IMR-90 (cell line): ENCODE results near the gene ARHGAP32. TPM values are rescaled to one million over a fixed set of nuclear protein-coding genes. Genes with fewer than 3 reads are reported as not detected.

ENCODE experiments used
- ATAC-seq: fragments of 200-7000 bp; cut with Tn5 transposase; 2 replicates; pipeline ENCODE4 v1.9.1; 2020; ENCODE audit warnings: low read depth, mild to moderate bottlenecking, moderate library complexity
- BruUV-seq: library from RNA; stranded (reverse); fragments of 400-500 nt; replicated peaks from 2 replicates; lab custom pipeline; 2021; lab: Mats Ljungman, UMichigan
- CTCF ChIA-PET: fragments of 300-600 bp; formaldehyde crosslinking; extraction: SDS; loops from one replicate; lab custom pipeline; 2021; ENCODE audit warnings: antibody characterized with exemption; lab: Yijun Ruan, JAX
- POLR2A ChIA-PET: fragments of 300-600 bp; sonication (Branson Sonifier 250); formaldehyde crosslinking; loops from one replicate; lab custom pipeline; 2022; ENCODE audit warnings: antibody characterized with exemption; ENCODE audit not compliant: unreplicated experiment; lab: Charles Lee
- DNase-seq: peaks from one replicate; pipeline ENCODE4 v3.0.0; 2013
- H2AFZ ChIP-seq: replicated peaks from 2 replicates; pipeline ENCODE3; 2013; ENCODE audit warnings: low read length, mild to moderate bottlenecking; ENCODE audit not compliant: poor library complexity
- H2AK5ac ChIP-seq: 2 replicates; pipeline ENCODE4 v1.6.1; 2013; ENCODE audit warnings: low read depth, low read length, inconsistent platforms
- H2AK9ac ChIP-seq: replicated peaks from 2 replicates; pipeline ENCODE3; 2013; ENCODE audit warnings: mild to moderate bottlenecking, low read depth, low read length, moderate library complexity; ENCODE audit not compliant: poor library complexity
- H2BK120ac ChIP-seq: 2 replicates; pipeline ENCODE4 v1.6.1; 2013; ENCODE audit warnings: low read depth, low read length, inconsistent platforms
- H2BK15ac ChIP-seq: 3 replicates; pipeline ENCODE4 v1.6.1; 2013; ENCODE audit warnings: low read depth, low read length, inconsistent platforms
- H2BK20ac ChIP-seq: 2 replicates; pipeline ENCODE4 v1.6.1; 2013; ENCODE audit warnings: low read depth, mild to moderate bottlenecking, inconsistent platforms, low read length, moderate library complexity
- H2BK5ac ChIP-seq: 2 replicates; pipeline ENCODE4 v1.6.1; 2013; ENCODE audit warnings: mild to moderate bottlenecking, low read depth, low read length, inconsistent platforms; ENCODE audit not compliant: poor library complexity, severe bottlenecking
- H3K14ac ChIP-seq: replicated peaks from 2 replicates; pipeline ENCODE4 v1.6.1; 2013; ENCODE audit warnings: low read depth, low read length, inconsistent platforms
- H3K18ac ChIP-seq: 2 replicates; pipeline ENCODE4 v1.6.1; 2013; ENCODE audit warnings: low read depth, low read length, control low read depth
- H3K23ac ChIP-seq: 2 replicates; pipeline ENCODE4 v1.6.1; 2013; ENCODE audit warnings: low read depth, low read length, inconsistent platforms
- H3K27ac ChIP-seq: 2 replicates; pipeline ENCODE4 v1.5.1; 2013; ENCODE audit warnings: mild to moderate bottlenecking, control low read depth, low read length; ENCODE audit not compliant: insufficient read depth
- H3K27me3 ChIP-seq: 2 replicates; pipeline ENCODE4 v1.6.1; 2013; ENCODE audit warnings: low read length; ENCODE audit not compliant: control insufficient read depth, insufficient read depth
- H3K36me3 ChIP-seq: 2 replicates; pipeline ENCODE4 v1.6.1; 2013; ENCODE audit warnings: low read length, mixed read lengths; ENCODE audit not compliant: control insufficient read depth, insufficient read depth
- H3K4ac ChIP-seq: 2 replicates; pipeline ENCODE4 v1.6.1; 2013; ENCODE audit warnings: low read depth, low read length, inconsistent platforms
- H3K4me1 ChIP-seq: 2 replicates; pipeline ENCODE4 v1.6.1; 2013; ENCODE audit warnings: low read length, mixed read lengths; ENCODE audit not compliant: control insufficient read depth, insufficient read depth
- H3K4me2 ChIP-seq: 2 replicates; pipeline ENCODE4 v1.6.1; 2013; ENCODE audit warnings: low read depth, mild to moderate bottlenecking, control low read depth, low read length, moderate library complexity
- H3K4me3 ChIP-seq: 2 replicates; pipeline ENCODE4 v1.5.1; 2013; ENCODE audit warnings: low read depth, mild to moderate bottlenecking, control low read depth, low read length, moderate library complexity; ENCODE audit not compliant: insufficient read depth
- H3K56ac ChIP-seq: 2 replicates; pipeline ENCODE4 v1.6.1; 2013; ENCODE audit warnings: low read length, inconsistent platforms; ENCODE audit not compliant: insufficient read depth; ENCODE audit errors: extremely low read depth
- H3K79me1 ChIP-seq, 2 experiments: 2 replicates each; pipeline ENCODE4 v1.6.1; 2013; ENCODE audit warnings: low read length in 2 of 2, inconsistent platforms in 1 of 2, low read depth in 1 of 2
- H3K9ac ChIP-seq: 2 replicates; pipeline ENCODE4 v1.6.1; 2013; ENCODE audit warnings: low read depth, low read length, control low read depth
- H3K9me1 ChIP-seq: 2 replicates; pipeline ENCODE4 v1.6.1; 2013; ENCODE audit warnings: low read length, inconsistent platforms; ENCODE audit not compliant: insufficient read depth
- H3K9me3 ChIP-seq: 2 replicates; pipeline ENCODE4 v1.6.1; 2013; ENCODE audit warnings: low read length; ENCODE audit not compliant: control insufficient read depth, insufficient read depth
- H4K20me1 ChIP-seq: 2 replicates; pipeline ENCODE4 v1.6.1; 2013; ENCODE audit warnings: low read length, inconsistent platforms; ENCODE audit not compliant: insufficient read depth
- H4K5ac ChIP-seq: 2 replicates; pipeline ENCODE4 v1.6.1; 2013; ENCODE audit warnings: mild to moderate bottlenecking, low read depth, low read length, control low read depth
- H4K8ac ChIP-seq, 2 experiments: 2 replicates each; pipeline ENCODE4 v1.6.1; 2013; ENCODE audit warnings: low read depth in 2 of 2, low read length in 2 of 2, control low read depth in 1 of 2, inconsistent platforms in 1 of 2
- H4K91ac ChIP-seq: 2 replicates; pipeline ENCODE4 v1.6.1; 2013; ENCODE audit warnings: low read depth, low read length, inconsistent platforms; ENCODE audit not compliant: insufficient read depth
- CEBPB ChIP-seq: IDR thresholded peaks from 2 replicates; pipeline ENCODE4 v1.6.1; 2012; ENCODE audit warnings: low read depth, low read length, improper control_type of control experiment
- CHD1 ChIP-seq: IDR thresholded peaks from 2 replicates; pipeline ENCODE4 v1.6.1; 2012; ENCODE audit warnings: low read depth, low read length, improper control_type of control experiment
- FOS ChIP-seq: fragments of 150-350 bp; IDR thresholded peaks from 2 replicates; pipeline ENCODE4 v1.6.1; 2016; ENCODE audit warnings: low read depth, low read length
- POLR2A ChIP-seq: IDR thresholded peaks from 2 replicates; pipeline ENCODE4 v1.6.1; 2012; ENCODE audit warnings: mild to moderate bottlenecking, low read depth, low read length
- RAD21 ChIP-seq: IDR thresholded peaks from 2 replicates; pipeline ENCODE4 v1.6.1; 2012; ENCODE audit warnings: low read length, improper control_type of control experiment
- RFX5 ChIP-seq: IDR thresholded peaks from 2 replicates; pipeline ENCODE4 v1.8.0; 2012; ENCODE audit warnings: low read depth, mild to moderate bottlenecking, low read length, moderate library complexity
- SMC3 ChIP-seq: fragments of 150-350 bp; IDR thresholded peaks from 2 replicates; pipeline ENCODE4 v1.6.1; 2016; ENCODE audit warnings: low read depth, mild to moderate bottlenecking, antibody characterized with exemption, low read length, moderate library complexity
- WGBS, 2 experiments: methylation state at CpG; one replicate each; pipeline versions ENCODE4 v1.1.5 to v1.1.7; 2013; ENCODE audit warnings: missing lambda C conversion rate in 2 of 2; ENCODE audit not compliant: insufficient read length in 1 of 2; ENCODE audit errors: extremely low coverage in 2 of 2; 5-methylcytosine and 5-hydroxymethylcytosine counted together
- dilution Hi-C: fragments of 300-500 bp; cut with HindIII; formaldehyde crosslinking; loops from one replicate; pipeline ENCODE4 v1.14.3; 2018; ENCODE audit warnings: low sequenced_read_pairs; ENCODE audit not compliant: unreplicated experiment
- in situ Hi-C: fragments of 300-500 bp; cut with MboI; formaldehyde crosslinking; loops from 3 replicates; pipeline ENCODE4 v1.14.3; 2019; ENCODE audit warnings: low sequenced_read_pairs, inconsistent platforms, mixed read lengths
- intact Hi-C: fragments of 100-400 bp; cut with micrococcal nuclease; formaldehyde crosslinking; loops from 2 replicates; pipeline ENCODE4 v1.10.0; 2022
- polyA plus RNA-seq, 3 experiments: library from polyadenylated mRNA; depleted of rRNA; stranded (reverse); fragments of >200 nt; gene quantifications; 2 replicates each; pipeline ENCODE4 v1.2.3, GENCODE V29; 2012; ENCODE audit warnings: low replicate concordance in 1 of 3
- total RNA-seq: library from RNA; depleted of rRNA; stranded (reverse); fragments of >200 nt; gene quantifications from 2 replicates; pipeline ENCODE4 v1.2.3, GENCODE V29; 2012

Gene ARHGAP32
- total and polyA plus RNA-seq, 2 of the 4 experiments (the other 2 are of a cell fraction), result 4.1 to 8.4 TPM

- no peak overlapping the region for H3K23ac ChIP-seq
- H3K14ac ChIP-seq, result no peak overlapping the region
- no peak overlapping the region for H2AFZ ChIP-seq
- H3K9me3 ChIP-seq, result no peaks in the 10 kb centered on the region
- intact Hi-C loops (no loop called here), dilution Hi-C loops (no loop called here), in situ Hi-C loops (no loop called here)
- H3K56ac ChIP-seq, result no peak overlapping the region
- no peak overlapping the region for H3K27ac ChIP-seq
- H2AK9ac ChIP-seq, result no peak overlapping the region
- no peak overlapping the region for H2BK15ac ChIP-seq
- ATAC-seq, result no peak
- BruUV-seq, result no TSS peak
- H2BK20ac ChIP-seq, result no peak overlapping the region
- H2BK120ac ChIP-seq, result no peak overlapping the region
- H3K18ac ChIP-seq, result no peak overlapping the region
- H3K4me3 ChIP-seq, result no peak overlapping the region
- H3K4me1 ChIP-seq, result peaks cover 3% of the 10 kb centered on the region; the same call in 1 of the 2 replicates
- no peak overlapping the region for H2BK5ac ChIP-seq
- no peaks in the 10 kb centered on the region for H4K20me1 ChIP-seq
- 100% methylated on average over 1 of the region's 7 CpGs; no CpG with 5 or more reads in 1 of the 2 experiments for WGBS, 2 experiments
- no peaks in the 10 kb centered on the region for H3K36me3 ChIP-seq
- TF ChIP-seq FOS, result no peak
- no peak for TF ChIP-seq RFX5
- no peak for TF ChIP-seq RAD21
- no peak for TF ChIP-seq SMC3
- no peak for TF ChIP-seq CEBPB
- TF ChIP-seq CHD1, result no peak
- TF ChIP-seq POLR2A, result no peak
- DNase-seq, result no peak
- no peak overlapping the region for H4K91ac ChIP-seq
- no peak overlapping the region for H4K8ac ChIP-seq
- H4K5ac ChIP-seq, result no peak overlapping the region
- H3K4me2 ChIP-seq, result no peak overlapping the region
- peaks cover 26% of the 10 kb centered on the region for H3K27me3 ChIP-seq
- no peak overlapping the region for H2AK5ac ChIP-seq
- H3K4ac ChIP-seq, result no peak overlapping the region
- CTCF ChIA-PET, result no interaction called here
- H3K9ac ChIP-seq, result no peak overlapping the region
- POLR2A ChIA-PET, result no interaction called here
- no peaks in the 10 kb centered on the region for H3K9me1 ChIP-seq
- no peaks in the 10 kb centered on the region for H3K79me1 ChIP-seq
Observed at GRCh38 chr11:128934351-128934750, 257.8 kb downstream of the ARHGAP32 start.
